Stimulated activated CD4-positive, alpha-beta T cell treated with anti-CD3 and anti-CD28 coated beads, TNF-alpha, amount 100 ng/mL, for 4 hours (primary cell): ENCODE data around the gene PLEKHJ1.

Experiments
- DNase-seq, 3 experiments: peaks; one replicate each; pipeline ENCODE4 v3.0.0-alpha.2; 2020; ENCODE audit warnings: low read depth in 3 of 3

The PLEKHJ1 gene

DNA sequence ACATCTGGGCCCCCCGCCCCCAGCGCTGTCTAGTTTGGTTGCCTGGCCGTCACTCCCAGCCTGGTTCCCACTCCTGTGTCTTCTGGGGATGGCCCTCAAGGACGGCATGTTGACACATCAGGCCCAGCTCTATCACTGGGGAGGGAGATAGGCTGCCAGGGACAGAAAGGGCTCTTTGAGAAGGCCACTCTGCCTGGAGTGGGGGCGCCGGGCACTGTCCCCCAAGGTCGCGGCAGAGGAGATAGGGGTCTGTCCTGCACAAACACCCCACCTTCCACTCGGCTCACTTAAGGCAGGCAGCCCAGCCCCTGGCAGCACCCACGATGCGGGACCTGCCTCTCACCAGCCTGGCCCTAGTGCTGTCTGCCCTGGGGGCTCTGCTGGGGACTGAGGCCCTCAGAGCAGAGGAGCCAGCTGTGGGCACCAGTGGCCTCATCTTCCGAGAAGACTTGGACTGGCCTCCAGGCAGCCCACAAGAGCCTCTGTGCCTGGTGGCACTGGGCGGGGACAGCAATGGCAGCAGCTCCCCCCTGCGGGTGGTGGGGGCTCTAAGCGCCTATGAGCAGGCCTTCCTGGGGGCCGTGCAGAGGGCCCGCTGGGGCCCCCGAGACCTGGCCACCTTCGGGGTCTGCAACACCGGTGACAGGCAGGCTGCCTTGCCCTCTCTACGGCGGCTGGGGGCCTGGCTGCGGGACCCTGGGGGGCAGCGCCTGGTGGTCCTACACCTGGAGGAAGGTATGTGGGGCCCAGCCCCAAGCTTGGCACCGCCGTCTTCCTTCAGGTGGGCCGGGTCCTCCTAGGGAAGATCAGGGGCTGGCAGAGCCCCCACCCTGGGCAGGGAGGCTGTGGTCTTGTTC, 13.1 kb upstream of the PLEKHJ1 start, which contains the start of gene AMH:
Gene AMH (plus strand): TSS at position 314 of the 857 bp plus-strand sequence. CDS start 10 bp downstream, at position 324.
- no peak for DNase-seq

DNA sequence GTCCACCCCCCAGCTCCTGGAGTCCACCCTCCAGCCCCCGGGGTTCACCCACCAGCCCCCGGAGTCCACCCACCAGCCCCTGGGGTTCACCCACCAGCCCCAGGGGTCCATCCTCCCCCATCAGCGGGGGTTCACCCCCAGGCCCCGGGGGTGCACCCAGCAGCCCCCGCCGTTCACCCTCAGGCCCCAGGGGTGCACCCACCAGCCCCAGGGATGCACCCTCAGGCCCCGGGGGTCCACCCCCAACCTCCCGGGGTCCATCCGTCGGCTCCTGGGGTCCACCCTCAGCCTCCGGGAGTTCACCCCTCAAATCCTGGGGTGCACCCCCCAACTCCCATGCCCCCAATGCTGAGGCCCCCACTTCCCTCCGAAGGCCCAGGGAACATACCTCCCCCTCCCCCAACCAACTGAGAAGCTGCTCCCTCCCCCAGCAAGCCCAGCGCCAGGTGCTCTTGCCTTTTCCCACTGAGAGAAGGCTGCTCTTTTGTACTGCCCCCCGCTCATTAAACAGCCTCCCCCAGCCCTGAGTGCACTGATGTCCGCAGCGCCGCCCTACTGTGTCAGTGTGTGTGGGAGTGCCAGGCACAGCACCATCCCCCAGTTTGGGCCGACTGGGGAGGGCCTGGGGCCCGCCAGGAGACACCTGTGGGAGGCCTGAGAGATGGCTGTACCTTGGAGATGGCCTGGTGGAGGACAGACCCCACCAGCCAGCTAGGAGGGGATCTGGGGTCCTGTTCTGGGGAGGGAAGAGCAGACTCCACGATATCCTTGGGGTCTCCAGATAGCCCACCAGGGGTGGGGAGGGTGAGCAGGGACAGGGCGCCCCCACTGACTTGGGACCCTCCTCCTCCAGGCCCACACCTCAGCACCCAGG, 12.2 kb upstream of the PLEKHJ1 start:
- no peak for DNase-seq

- DNase-seq, result no peak
These were observed 11.4 kb upstream of the PLEKHJ1 start for GRCh38 chr19:2247433-2248101.

DNA sequence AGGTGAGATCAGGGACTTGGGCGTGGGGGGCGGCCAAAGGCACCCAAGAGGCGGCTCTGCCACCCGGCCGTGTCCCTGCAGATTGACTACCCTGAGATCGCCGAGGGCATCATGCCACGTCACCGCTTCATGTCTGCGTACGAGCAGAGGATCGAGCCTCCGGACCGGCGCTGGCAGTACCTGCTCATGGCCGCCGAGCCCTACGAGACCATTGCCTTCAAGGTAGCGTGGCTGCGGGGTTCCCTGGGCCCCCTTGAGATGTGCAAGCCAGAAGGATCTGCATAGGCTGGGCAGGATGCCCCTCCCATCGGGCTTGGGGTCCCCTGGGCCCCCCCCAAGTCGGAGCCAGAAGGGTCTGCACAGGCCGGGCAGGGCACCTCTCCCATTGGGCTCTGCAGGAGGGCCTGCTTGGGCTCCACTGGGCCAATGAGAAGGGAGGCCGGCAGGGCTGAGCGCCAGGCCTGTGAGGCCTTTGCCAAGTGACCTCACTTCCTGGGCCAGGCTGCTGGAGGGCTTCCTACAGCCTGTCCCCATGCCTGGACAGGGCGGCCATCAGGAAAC, 10.8 kb upstream of the PLEKHJ1 start:
- no peak for DNase-seq

DNA sequence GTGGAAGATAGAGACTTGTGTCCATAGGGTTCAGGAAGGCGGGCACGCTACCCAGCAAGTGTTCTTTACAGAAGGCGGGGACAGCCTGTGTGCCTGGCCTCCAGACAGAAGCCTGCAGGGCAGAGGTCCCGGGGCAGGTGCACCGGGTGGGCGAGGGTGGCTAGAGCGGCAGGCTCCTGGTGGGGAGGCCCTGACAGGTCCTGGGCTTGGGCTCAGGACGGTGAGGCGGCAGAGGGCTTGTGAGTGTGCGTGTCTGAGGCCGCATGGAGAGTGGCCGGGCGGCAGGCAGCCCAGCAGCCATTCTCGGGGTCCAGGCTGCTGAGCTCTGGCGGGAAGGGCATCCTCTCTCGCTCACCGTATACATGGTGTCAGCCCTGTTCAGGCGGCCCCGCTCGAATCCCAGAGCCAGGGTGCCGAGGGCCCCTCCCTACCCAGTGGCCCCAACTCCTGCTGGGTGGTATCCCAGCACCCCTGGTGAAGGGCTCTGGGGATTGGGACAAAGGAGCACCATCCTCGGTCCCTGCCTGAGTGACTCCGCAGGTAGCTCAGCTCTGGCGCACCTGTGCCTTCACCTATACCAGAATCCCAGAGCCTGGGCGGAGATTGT, 10.0 kb upstream of the PLEKHJ1 start:
- no peak for DNase-seq

DNA sequence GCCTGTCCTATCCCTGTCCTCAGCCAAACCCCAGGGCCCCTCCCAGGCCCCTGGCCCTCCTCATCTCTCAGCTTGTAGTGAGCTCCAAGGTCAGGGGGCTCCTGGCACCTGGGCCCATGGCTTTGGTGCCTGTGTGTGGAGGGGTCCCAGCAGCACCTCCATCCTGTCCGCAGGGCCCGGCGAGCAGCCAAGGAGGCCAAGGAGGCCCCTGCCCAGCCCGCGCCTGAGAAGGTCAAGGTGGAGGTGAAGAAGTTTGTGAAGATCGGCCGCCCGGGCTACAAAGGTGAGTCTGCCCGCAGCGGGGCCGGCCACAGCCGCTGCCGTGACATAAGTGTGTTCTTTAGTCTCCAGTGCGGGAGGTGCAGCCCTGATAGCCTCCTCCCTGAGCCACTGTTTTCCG, 9.1 kb upstream of the PLEKHJ1 start:
- DNase-seq, result no peak

DNA sequence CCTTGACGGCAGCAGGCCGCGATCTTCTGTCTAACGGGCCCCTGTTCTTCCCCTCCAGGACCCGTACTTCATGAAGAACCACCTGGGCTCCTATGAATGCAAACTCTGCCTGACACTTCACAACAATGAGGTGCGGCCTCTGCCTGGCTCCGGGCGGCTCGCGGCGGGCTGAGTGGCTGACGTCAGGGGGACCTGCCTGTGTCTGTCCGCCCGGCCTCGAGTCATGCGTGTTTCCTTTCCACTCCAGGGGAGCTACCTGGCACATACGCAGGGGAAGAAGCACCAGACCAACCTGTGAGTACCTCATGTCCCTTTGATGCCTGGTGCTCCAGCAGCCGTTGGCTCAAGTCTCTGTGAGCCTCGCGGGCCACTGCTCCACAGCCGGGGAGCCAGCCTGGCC, 8.4 kb upstream of the PLEKHJ1 start:
- DNase-seq, result no peak

- no peak for DNase-seq
These were observed 7.9 kb upstream of the PLEKHJ1 start for GRCh38 chr19:2244125-2244411.

DNA sequence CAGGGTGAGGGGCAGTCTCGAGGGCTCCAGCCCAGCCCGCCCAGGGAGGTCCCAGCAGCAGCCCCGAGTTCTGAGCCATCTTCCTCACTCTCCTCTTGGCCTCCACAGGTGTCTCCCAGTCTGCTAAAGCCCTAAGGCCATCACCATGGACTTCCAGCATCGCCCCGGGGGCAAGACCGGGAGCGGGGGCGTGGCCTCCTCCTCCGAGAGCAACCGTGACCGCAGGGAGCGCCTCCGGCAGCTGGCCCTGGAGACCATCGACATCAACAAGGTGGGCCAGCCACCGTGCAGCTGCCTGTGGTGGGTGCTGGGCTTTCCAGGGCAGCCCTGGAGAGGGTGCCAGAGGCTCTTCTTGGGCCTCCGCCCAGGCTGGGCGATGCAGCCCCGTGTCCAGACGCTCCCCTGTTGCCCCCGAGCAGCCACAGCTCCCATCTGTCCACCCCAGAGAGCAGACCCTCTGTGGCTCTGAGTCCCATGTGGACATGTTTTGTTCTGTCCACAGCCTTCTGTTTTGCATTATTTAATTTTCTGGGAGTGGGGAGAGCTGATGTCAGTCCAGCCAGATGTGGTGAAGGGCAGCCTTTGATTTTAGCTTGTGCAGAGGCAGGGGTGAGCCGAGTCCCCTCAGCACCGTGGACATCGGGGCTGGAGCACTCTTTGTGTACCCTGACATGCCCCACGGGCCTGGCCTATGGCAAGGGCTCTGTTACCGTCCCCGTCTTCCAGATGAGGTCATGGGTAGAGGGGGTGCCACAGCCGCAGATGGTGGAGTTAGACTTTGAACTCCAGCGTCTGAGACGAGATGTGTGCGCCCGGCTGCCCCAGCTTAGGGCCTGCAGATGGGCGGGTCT, 7.4 kb upstream of the PLEKHJ1 start:
- DNase-seq, result no peak

GRCh38 chr19:2242816-2243215, 6.7 kb upstream of the PLEKHJ1 start:
- no peak for DNase-seq

DNA sequence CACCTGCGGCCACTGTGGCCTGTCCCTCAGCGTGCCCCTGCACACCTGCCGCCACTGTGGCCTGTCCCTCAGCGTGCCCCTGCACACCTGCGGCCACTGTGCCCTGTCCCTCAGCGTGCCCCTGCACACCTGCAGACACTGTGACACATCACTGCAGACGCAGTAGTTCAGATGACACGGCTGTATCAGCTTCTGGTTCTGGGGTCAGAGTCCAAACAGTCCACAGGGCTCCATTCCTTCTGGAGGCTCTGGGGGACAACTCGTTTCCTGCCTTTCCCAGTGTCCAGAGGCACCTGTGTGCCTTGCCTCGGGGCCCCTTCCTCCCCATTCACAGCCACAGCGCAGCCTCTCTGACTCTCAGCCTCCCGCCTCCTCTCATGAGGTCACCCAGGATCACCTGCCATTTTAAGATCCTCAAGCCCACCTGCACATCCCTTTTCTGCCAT, 6.0 kb upstream of the PLEKHJ1 start:
- DNase-seq, result no peak

DNA sequence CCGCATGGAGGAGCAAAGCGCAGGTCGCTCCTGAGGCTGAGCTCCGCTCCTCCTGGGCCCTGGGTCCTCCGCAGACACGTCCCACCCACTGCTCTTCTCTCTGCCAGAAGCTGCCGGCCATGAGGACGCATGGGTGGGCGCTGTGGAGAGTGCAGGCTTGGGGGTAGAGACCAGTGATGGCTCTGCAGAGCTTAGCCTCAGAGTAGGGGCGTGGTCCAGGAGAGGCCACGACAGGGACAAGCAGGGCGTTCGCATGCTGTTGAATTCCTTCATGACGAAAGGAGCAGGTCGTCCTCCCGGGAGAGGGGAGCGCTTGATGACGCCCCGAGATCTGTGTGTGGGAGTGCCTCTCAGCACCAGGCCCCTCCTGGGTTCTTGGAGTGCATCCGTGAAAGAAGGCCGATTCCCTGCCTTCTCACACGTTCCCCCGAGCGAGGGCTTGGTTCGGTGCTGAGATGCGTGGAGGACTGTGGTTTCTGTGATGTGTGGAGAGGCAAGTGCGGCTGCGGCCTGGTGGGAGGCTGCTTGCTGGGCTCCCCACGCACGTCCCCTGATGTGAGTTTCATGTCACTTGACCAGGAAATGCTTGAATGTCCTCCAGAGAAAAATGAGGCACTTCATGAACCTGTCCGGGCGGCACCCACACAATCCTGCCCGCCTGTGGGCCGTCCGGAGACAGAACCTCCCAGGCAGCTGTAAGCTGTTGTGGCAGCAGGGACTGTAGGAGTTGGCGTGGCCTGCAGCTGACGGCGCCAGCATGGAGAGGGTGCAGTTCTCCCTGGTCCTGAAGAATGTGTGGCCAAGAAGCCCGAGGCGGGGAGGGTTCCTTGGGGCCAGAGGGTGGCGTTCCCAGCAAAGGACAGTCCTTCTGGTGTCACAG, 5.0 kb upstream of the PLEKHJ1 start:
- DNase-seq, result no peak

GRCh38 chr19:2239771-2240770, 3.9 kb upstream of the PLEKHJ1 start:
- no peak for DNase-seq

DNA sequence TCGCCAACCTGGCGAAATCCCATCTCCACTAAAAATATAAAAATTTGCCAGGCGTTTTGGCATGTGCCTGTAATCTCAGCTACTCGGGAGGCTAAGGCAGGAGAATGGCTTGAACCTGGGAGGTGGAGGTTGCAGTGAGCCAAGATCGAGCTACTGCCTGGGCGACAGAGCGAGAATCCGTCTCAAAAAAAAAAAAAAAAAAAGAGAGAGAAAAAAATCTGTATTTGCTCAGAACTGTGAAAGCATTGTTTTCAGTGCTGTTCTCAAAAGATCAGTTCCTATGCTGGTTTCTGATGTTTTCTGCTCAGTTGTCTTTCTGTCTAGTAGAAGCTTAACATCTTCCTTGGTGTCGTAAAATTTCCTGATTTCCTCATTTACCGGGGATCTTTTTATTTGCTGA, 3.0 kb upstream of the PLEKHJ1 start:
- no peak for DNase-seq

DNA sequence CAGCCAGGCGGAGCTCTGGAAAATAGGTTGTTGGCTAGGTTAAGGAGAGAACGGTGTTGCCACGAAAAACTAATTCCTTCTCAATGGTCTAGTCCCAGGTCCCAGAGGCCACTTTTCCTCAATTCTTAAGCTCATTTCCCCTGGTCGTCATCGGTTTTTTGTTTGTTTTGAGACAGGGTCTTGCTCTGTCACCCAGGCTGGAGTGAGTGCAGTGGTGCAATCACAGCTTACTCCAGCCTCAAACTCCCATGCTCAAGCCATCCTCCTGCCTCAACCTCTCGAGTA, 1.7 kb upstream of the PLEKHJ1 start:
- no peak for DNase-seq

DNA sequence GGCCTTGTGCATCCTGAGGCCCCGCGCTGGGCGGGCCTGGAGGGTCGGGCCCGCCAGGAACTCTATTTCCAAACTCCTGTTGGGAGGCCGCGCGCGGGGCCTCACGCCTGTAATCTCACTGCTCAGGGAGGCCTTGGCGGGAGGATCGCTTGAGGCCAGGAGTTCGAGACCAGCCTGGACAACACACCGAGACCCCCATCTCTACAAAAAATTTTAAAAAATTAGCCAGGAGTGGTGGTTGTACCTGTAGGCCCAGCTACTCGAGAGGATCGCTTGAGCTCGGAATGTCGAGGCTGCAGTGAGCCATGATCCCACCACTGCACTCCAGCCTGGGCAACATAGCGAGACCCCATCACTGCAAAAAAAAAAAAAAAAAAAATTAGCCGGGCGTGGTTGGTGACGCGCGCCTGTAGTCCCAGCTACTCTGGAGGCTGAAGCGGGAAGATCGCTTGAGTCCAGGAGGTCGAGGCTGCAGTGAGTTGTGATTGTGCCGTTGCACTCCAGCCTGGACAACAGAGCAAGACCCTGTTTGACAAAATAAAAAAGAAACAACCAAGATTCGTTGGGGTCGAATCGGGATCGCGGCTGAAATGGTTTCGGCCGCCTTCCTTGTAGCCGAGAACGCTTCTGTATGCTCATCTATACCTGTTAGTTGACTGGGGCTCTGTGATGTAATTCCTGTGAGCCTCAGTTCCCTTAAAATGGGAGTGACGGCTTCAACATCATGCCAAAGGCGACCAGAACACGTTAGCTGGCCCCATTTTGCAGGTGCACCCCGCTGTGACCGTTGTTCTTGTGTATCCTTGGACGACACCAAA, 1.1 kb upstream of the PLEKHJ1 start:
- no peak for DNase-seq

DNA sequence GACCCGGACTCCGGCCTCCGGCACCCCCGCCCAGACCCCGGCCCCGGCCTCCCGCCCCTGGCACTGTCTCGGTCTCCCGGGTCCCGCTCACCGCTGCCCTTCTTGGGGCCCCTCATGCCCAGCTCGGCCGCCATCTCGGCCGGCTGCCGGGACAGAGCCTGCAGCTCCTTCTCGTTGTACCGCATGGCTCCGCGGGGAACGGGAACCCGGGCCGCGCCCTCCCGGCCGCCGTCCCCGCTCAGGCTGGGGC, 140 bp downstream of the PLEKHJ1 start:
- no peak for DNase-seq
